Fibroblast of lung (primary cell): ENCODE data around the gene SLAMF9.

Source experiments
- EZH2 ChIP-seq: IDR thresholded peaks from 2 replicates; pipeline ENCODE4 v1.5.1; 2012; ENCODE audit warnings: low read length, control low read depth, mild to moderate bottlenecking; ENCODE audit errors: missing control alignments
- TF ChIP-seq, protein P1 (sequence below), 2 donors: IDR thresholded peaks in 1 of 2; conservative IDR thresholded peaks in 1 of 2; 1 replicate in 1 of 2; 2 replicates in 1 of 2; pipeline ENCODE4 v1.5.1; 2011 to 2012; ENCODE audit warnings: low read length in 2 of 2, control low read depth in 1 of 2, inconsistent platforms in 1 of 2, low read depth in 1 of 2, mild to moderate bottlenecking in 1 of 2

GRCh38 chr1:159960721-159961381, 6.8 kb upstream of the SLAMF9 start:
- TF ChIP-seq, protein P1, sequence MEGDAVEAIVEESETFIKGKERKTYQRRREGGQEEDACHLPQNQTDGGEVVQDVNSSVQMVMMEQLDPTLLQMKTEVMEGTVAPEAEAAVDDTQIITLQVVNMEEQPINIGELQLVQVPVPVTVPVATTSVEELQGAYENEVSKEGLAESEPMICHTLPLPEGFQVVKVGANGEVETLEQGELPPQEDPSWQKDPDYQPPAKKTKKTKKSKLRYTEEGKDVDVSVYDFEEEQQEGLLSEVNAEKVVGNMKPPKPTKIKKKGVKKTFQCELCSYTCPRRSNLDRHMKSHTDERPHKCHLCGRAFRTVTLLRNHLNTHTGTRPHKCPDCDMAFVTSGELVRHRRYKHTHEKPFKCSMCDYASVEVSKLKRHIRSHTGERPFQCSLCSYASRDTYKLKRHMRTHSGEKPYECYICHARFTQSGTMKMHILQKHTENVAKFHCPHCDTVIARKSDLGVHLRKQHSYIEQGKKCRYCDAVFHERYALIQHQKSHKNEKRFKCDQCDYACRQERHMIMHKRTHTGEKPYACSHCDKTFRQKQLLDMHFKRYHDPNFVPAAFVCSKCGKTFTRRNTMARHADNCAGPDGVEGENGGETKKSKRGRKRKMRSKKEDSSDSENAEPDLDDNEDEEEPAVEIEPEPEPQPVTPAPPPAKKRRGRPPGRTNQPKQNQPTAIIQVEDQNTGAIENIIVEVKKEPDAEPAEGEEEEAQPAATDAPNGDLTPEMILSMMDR (conservative IDR thresholded peaks at IDR 0.05 in 1 of 2, IDR thresholded peaks at IDR 0.05 in 1 of 2; ENCODE audit: low read depth in 1 of 2, low read length in 2 of 2) = no peak
- no peak for TF ChIP-seq EZH2
